SU-DHL-6 (cell line): ENCODE data around the gene FANCI.

Experiments
- H2AFZ ChIP-seq: fragments of 200-600 bp; sonication (generic); 2 replicates; pipeline ENCODE4 v1.6.1; 2014; ENCODE audit warnings: low read depth, mild to moderate bottlenecking, moderate library complexity, mixed read lengths, antibody characterized with exemption, low read length; ENCODE audit not compliant: severe bottlenecking
- H3F3A ChIP-seq: fragments of 200-600 bp; shearing (Covaris generic); 2 replicates; pipeline ENCODE4 v1.6.0; 2016; ENCODE audit warnings: antibody characterized with exemption, mild to moderate bottlenecking; ENCODE audit not compliant: insufficient read depth
- H3K27ac ChIP-seq: fragments of 200-600 bp; sonication (generic); 2 replicates; pipeline ENCODE4 v1.5.1; 2016; ENCODE audit warnings: low read depth, mild to moderate bottlenecking, low read length, moderate library complexity, mixed read lengths
- H3K27me3 ChIP-seq: fragments of 200-600 bp; sonication (generic), shearing (Covaris generic); 2 replicates; pipeline ENCODE4 v1.6.0; 2014; ENCODE audit warnings: mild to moderate bottlenecking, low read length
- H3K36me3 ChIP-seq: fragments of 200-600 bp; sonication (generic); 2 replicates; pipeline ENCODE4 v1.6.1; 2014; ENCODE audit warnings: mild to moderate bottlenecking, low read length, mixed read lengths
- H3K4me2 ChIP-seq: fragments of 300-600, 200-600 bp; shearing (Covaris generic), sonication (generic); 2 replicates; pipeline ENCODE4 v1.6.0; 2014; ENCODE audit warnings: low read length, low read depth, mild to moderate bottlenecking; ENCODE audit not compliant: poor library complexity, severe bottlenecking
- H3K4me3 ChIP-seq: fragments of 200-600 bp; sonication (generic); 2 replicates; pipeline ENCODE4 v1.5.1; 2014; ENCODE audit warnings: antibody characterized with exemption, low read length, mild to moderate bottlenecking, mixed read lengths; ENCODE audit not compliant: insufficient read depth, poor library complexity, severe bottlenecking
- H3K79me2 ChIP-seq: fragments of 200-600 bp; sonication (generic); 2 replicates; pipeline ENCODE4 v1.6.1; 2014; ENCODE audit warnings: mild to moderate bottlenecking, low read length, moderate library complexity; ENCODE audit not compliant: insufficient read depth
- H3K9ac ChIP-seq: fragments of 200-600 bp; sonication (generic); 2 replicates; pipeline ENCODE4 v1.7.0; 2014; ENCODE audit warnings: mild to moderate bottlenecking, low read length
- H3K9me2 ChIP-seq: fragments of 200-600 bp; sonication (generic); replicated peaks from 2 replicates; pipeline ENCODE4 v1.6.1; 2014; ENCODE audit warnings: low read length; ENCODE audit not compliant: insufficient read depth
- H3K9me3 ChIP-seq: fragments of 200-600 bp; sonication (generic); 2 replicates; pipeline ENCODE4 v1.6.1; 2014; ENCODE audit warnings: low read length, mixed read lengths; ENCODE audit not compliant: insufficient read depth
- H4K20me1 ChIP-seq: fragments of 200-600 bp; sonication (generic); 2 replicates; pipeline ENCODE4 v1.6.1; 2014; ENCODE audit warnings: low read depth, mild to moderate bottlenecking, antibody characterized with exemption, low read length, moderate library complexity, mixed read lengths
- EZH2phosphoT487 ChIP-seq: fragments of 200-600 bp; sonication (generic), shearing (Covaris generic); conservative IDR thresholded peaks from 2 replicates; pipeline ENCODE4 v1.6.1; 2018; ENCODE audit warnings: mild to moderate bottlenecking, antibody characterized with exemption, low read length, moderate library complexity, mixed read lengths
- TF ChIP-seq, protein P1 (sequence below): fragments of 200-600 bp; sonication (generic); IDR thresholded peaks from one replicate; pipeline ENCODE4 v1.5.1; 2017; ENCODE audit warnings: antibody characterized with exemption, mild to moderate bottlenecking, low read length, moderate library complexity; ENCODE audit not compliant: insufficient read depth, poor library complexity, severe bottlenecking

Gene FANCI

DNA sequence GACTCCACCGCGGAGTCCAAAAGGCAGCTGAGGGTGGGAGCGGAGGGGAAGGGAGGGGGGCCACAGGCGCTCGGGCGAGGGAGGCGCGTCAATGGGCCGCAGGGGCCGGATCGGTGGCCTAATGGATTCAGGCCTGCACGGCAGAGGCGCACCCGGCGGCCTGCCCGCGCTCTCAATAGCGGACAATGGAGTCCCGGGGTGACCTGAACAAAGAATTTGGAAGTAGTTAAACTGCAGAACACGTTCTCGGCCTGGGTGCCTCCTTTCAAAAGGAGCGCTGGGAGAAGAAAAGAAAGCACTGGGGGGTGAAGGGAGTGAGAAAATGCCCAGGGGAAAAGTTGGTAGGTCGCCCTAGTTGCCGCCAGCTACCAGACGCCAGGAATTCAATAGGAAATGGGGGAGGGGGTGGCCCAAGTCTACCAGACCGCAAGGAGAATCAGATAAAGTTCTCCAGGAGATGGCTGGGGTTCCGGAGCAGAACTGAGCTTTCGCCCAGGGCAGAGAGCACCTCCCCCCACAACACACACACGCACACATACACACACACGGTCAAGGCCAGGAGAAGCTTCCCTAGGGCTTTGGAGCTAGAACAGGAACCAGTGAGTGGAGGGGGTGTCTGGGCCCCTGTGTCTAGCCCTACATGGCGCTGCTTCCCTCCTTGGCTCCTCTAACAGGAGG, 116.7 kb downstream of the FANCI start:
- Histone ChIP-seq H3K9ac (no peak overlapping the region), H3F3A (no peaks in the 10 kb centered on the region), H3K36me3 (no peaks in the 10 kb centered on the region), H3K27me3 (no peaks in the 10 kb centered on the region), H3K4me3 (no peak overlapping the region), H3K4me2 (no peak overlapping the region), H4K20me1 (no peaks in the 10 kb centered on the region), H3K9me2 (no peaks in the 10 kb centered on the region), H3K9me3 (no peaks in the 10 kb centered on the region), H3K79me2 (no peaks in the 10 kb centered on the region), H2AFZ (no peak overlapping the region), H3K27ac (no peak overlapping the region)
- TF ChIP-seq EZH2phosphoT487: no peak
- TF ChIP-seq, protein P1, sequence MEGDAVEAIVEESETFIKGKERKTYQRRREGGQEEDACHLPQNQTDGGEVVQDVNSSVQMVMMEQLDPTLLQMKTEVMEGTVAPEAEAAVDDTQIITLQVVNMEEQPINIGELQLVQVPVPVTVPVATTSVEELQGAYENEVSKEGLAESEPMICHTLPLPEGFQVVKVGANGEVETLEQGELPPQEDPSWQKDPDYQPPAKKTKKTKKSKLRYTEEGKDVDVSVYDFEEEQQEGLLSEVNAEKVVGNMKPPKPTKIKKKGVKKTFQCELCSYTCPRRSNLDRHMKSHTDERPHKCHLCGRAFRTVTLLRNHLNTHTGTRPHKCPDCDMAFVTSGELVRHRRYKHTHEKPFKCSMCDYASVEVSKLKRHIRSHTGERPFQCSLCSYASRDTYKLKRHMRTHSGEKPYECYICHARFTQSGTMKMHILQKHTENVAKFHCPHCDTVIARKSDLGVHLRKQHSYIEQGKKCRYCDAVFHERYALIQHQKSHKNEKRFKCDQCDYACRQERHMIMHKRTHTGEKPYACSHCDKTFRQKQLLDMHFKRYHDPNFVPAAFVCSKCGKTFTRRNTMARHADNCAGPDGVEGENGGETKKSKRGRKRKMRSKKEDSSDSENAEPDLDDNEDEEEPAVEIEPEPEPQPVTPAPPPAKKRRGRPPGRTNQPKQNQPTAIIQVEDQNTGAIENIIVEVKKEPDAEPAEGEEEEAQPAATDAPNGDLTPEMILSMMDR: no peak

DNA sequence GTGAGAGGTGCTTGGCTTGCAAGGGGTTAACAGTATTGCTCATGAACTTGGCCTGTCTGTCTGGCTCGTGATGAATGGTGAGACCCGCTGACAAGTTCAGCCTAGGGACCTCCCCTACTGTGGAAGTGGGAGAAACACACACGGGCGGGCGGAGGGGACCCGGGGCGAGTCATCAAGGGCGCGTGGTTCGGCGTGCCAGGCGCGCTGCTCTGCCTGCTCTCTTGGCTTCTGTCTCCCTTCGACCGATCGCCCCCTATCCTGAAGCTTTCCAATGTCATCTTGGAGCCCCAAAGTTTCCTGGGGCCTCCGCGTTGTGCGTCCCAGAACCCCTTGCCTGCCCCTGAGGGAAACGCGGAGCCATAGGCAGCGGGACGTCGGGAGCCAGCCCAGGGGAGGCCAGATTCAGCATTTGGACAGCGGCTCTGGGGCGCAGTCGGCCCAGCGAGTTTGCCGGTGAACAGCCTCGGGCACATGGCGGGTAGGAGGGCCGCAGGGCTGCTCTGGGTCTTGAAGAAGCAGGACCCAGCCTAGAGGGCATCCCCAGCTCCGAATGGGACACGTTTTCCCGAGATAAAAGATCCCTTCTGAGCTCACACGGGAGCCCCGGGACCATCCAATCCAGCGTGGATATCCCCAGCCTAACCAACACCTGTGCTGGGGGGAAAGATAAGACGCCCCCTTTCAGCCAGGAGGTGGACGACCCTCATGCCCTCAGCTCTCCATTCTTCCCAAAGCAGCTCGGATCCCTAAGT, 117.8 kb downstream of the FANCI start:
- no peaks in the 10 kb centered on the region for H3F3A ChIP-seq
- no peak overlapping the region for H3K27ac ChIP-seq
- no peaks in the 10 kb centered on the region for H3K27me3 ChIP-seq
- no peak overlapping the region for H3K9ac ChIP-seq
- H3K4me3 ChIP-seq: no peak overlapping the region
- no peaks in the 10 kb centered on the region for H3K36me3 ChIP-seq
- no peaks in the 10 kb centered on the region for H3K79me2 ChIP-seq
- no peak overlapping the region for H3K4me2 ChIP-seq
- no peak for TF ChIP-seq EZH2phosphoT487
- TF ChIP-seq, protein P1: no peak
- no peaks in the 10 kb centered on the region for H3K9me2 ChIP-seq
- no peak overlapping the region for H2AFZ ChIP-seq
- no peaks in the 10 kb centered on the region for H3K9me3 ChIP-seq
- no peaks in the 10 kb centered on the region for H4K20me1 ChIP-seq

DNA sequence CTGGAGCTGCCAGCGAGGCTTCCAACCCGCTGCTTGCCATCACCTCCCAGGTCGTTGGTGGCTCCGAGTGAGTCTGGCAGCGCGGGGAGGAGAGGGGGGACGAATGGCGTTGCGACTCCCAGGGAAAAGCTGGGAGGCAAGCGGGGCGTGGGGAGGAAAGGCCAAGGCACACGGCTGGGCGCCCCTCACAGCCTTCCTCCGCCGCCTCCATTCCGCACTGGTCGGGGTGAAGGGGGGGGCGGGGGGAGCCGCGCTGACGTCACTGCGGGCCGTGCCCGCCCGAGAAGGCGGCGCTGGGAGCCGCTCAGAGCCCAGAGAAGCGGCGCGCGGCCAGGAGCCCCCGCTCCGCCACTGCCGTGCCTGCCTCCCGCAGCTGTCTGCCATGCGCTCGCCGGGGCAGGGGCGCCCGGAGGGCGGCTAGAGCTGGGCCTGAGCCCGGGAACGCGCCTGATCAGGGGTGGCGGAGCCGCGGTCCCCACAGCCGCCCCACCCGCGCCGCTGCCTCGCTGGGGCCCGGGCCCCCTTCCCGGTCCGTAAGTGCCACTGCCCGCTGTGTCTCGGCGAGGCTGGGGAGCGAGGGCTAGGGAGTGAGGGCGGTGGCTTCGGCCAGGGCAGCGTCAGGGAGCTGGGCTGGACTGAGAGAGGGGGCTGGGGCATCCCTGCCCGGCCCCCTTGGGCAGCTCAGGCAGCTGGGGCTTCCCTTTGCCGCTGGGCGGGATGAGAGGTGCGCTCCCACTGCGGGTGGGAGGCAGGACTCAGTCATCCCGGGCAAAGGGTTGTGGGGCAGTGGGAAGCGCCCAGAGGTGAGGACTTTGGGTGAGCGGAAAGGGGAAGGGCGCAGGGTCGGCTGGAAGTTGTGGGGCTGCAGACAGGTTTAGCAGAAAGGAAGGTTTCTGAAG, 118.7 kb downstream of the FANCI start:
- Histone ChIP-seq H3K4me2 (no peak overlapping the region), H3K27me3 (no peaks in the 10 kb centered on the region), H3K9ac (no peak overlapping the region), H3K9me2 (no peaks in the 10 kb centered on the region), H3K27ac (no peak overlapping the region), H3K79me2 (no peaks in the 10 kb centered on the region), H3F3A (no peaks in the 10 kb centered on the region), H3K4me3 (no peak overlapping the region), H3K9me3 (no peaks in the 10 kb centered on the region), H4K20me1 (no peaks in the 10 kb centered on the region), H3K36me3 (no peaks in the 10 kb centered on the region), H2AFZ (no peak overlapping the region)
- no peak for TF ChIP-seq EZH2phosphoT487
- TF ChIP-seq, protein P1: no peak
